VCaP (cell line): Measurements from ENCODE around the gene KIF4A.
A peak's percentile ranks its signal among the peaks of the same experiment; 100 is the strongest.
"Not testable (repeated sequence)": the region's sequence is repeated elsewhere in the genome, so short reads cannot be mapped to it uniquely, and the experiment has no call there.

Source experiments
- H3K27ac ChIP-seq: fragments of 450-650 bp; 2 replicates; pipeline ENCODE4 v1.5.1; 2017
- CTCF ChIP-seq: fragments of 450-650 bp; conservative IDR thresholded peaks from 2 replicates; pipeline ENCODE4 v1.5.1; 2017; ENCODE audit warnings: mild to moderate bottlenecking, moderate library complexity

The KIF4A gene

DNA sequence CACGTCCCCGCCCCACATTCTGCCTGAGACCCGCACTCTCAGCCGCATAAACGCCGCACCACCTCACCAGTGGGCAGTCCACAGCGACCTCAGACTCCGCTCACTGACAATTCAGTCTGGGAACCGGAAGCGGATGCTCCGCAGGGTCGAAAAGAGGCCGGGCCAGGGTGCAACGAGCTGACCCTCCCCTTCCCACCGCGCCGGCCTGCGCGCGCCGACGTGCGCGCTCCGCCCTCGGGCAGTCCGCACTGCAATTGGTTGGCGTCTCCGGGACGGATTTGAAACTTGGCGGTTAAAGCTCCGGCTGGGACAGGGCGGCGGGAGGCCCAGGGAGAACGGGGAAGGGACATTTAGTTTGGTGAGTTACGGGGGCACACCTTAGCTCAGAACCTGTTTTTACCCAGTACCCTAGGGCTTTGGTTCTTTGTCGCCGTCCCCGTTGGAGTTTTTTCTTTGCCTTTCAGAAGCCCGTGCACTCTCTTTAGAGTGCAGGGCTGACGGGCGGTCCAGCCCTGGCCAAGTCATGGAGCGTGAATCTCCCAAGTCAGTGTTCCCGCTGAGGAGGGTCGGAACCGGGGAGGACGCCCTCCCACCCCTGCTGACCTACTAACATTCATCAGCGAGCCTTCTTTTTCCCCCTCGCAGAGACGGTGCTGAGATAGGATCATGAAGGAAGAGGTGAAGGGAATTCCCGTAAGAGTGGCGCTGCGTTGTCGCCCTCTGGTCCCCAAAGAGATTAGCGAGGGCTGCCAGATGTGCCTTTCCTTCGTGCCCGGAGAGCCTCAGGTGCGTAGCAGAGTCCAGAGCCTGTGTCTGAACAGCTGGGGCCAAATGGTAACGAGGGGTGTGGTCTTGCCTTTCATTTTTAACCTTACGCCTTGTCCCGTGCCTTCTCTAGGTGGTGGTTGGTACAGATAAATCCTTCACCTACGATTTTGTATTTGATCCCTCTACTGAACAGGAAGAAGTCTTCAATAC, at the start of gene KIF4A, which contains the start of gene PDZD11:
Gene KIF4A (plus strand): TSS at position 312 of the 978 bp plus-strand sequence. CDS start 355 bp downstream, at position 667.
Gene PDZD11 (minus strand): TSS at position 135 of the 978 bp plus-strand sequence. CDS start 586 bp downstream, outside the sequence.
- H3K27ac ChIP-seq, result peak within 1 kb of the TSS; percentile 58
- TF ChIP-seq CTCF, result no peak

GRCh38 chrX:70240751-70241150, 49.2 kb upstream of the KIF4A start:
- no peak for TF ChIP-seq CTCF
- no peak overlapping the region for H3K27ac ChIP-seq

DNA sequence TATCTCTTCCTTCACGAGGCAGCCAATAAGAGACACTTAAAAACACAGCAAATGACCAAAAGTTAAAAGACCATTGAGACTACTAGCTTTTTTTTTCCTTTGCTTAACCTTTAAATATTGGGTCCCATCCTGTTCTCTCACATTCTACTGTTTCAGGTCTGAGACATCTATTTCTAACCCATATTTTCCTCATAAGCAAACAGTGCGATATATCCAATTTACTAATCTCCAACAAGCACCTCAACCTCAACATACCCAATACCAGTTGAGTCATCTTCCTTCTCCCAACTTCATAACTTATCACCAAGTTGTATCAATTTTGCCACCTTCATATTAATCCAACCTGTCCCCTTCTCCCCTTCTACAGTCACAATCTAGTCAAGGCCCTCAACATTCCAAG, 48.4 kb upstream of the KIF4A start:
- TF ChIP-seq CTCF, result no peak

DNA sequence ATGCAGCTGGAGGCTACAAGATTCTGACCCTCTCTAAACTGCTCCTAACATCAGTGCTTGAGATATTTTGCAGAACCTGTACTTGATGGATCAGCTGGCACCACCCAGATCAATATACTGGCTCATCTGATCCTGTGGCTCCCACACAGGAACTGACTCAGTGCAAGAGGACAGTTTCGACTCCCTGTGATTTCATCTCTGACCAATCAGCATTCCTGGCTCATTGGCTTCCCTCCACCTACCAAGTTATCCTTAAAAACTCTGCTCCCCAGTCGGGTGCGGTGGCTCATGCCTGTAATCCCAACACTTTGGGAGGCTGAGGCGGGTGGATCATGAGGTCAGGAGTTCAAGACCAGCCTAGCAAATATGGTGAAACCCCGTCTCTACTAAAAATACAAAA, 46.3 kb upstream of the KIF4A start:
- H3K27ac ChIP-seq, result not testable (repeated sequence)

More for the DNA sequence above, 48.4 kb upstream of the KIF4A start:
- no peak overlapping the region for H3K27ac ChIP-seq

GRCh38 chrX:70244881-70245280, 45.0 kb upstream of the KIF4A start:
- no peak for TF ChIP-seq CTCF
- H3K27ac ChIP-seq, result no peak overlapping the region

GRCh38 chrX:70247252-70247651, 42.7 kb upstream of the KIF4A start:
- peak overlapping the region; percentile 41 for H3K27ac ChIP-seq
- TF ChIP-seq CTCF, result no peak

DNA sequence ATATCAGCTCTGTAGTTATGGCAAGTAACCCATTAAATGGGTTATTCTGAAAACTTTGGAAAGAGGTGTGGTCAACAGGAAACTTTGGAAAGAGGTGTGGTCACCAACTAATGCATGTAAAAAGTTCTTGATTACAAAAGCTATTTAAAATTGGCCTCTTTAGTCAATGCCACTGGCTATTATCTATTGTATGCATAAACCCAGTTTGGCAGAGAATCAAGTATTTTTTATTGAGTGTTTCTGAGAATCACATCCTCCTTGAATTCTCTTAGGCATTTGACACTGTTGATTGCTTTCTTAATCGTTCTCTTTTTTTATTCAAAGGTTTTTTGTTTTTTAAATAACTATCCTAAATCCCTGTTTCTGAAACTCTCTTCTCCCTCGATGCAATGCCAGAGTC, 37.4 kb upstream of the KIF4A start:
- H3K27ac ChIP-seq, result no peak overlapping the region
- no peak for TF ChIP-seq CTCF
